ENCODE data around the gene FGF2.

FGF2 gene

DNA sequence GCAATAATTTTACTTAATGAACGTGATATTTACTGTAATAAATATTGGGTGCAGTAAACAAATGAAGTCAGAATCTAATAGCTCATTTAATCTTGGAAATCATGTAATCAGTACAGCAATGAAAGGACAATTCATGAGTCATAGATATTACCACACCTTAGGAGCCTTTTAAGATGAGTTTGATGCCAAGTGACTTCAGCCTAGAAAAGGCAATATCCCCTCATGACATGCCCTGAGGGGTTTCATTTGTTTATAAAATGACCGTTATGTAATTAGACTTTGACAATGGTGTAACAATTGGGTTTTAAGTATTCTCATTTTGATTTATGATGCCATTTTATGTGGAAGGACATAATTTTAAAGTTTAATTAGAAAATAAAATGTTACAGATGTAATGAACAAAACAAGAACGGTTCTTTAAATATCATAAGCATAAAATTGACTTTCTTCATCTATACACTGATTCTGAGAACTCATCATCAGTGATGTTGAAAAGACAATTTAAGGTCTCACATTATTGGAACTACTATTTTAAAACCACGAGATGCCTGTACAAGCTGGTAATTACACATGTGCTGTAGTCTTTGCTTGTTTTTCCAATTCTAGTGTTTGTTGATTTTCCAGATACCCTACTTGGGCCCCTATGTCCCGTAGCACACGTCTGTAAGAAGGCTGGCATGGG lies 5.0 kb downstream of the FGF2 start:
- in situ Hi-C loops (cut with HindIII; ENCODE audit: low sequenced_read_pairs), result no loop called here
- DNase-seq (ENCODE audit: low read depth, low spot score), result no peak
- TF ChIP-seq, protein P1, sequence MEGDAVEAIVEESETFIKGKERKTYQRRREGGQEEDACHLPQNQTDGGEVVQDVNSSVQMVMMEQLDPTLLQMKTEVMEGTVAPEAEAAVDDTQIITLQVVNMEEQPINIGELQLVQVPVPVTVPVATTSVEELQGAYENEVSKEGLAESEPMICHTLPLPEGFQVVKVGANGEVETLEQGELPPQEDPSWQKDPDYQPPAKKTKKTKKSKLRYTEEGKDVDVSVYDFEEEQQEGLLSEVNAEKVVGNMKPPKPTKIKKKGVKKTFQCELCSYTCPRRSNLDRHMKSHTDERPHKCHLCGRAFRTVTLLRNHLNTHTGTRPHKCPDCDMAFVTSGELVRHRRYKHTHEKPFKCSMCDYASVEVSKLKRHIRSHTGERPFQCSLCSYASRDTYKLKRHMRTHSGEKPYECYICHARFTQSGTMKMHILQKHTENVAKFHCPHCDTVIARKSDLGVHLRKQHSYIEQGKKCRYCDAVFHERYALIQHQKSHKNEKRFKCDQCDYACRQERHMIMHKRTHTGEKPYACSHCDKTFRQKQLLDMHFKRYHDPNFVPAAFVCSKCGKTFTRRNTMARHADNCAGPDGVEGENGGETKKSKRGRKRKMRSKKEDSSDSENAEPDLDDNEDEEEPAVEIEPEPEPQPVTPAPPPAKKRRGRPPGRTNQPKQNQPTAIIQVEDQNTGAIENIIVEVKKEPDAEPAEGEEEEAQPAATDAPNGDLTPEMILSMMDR (IDR thresholded peaks at IDR 0.05; ENCODE audit: low read depth, low read length), result no peak
- H3K4me3 ChIP-seq (ENCODE audit: low read depth, low read length), result no peak overlapping the region

DNA sequence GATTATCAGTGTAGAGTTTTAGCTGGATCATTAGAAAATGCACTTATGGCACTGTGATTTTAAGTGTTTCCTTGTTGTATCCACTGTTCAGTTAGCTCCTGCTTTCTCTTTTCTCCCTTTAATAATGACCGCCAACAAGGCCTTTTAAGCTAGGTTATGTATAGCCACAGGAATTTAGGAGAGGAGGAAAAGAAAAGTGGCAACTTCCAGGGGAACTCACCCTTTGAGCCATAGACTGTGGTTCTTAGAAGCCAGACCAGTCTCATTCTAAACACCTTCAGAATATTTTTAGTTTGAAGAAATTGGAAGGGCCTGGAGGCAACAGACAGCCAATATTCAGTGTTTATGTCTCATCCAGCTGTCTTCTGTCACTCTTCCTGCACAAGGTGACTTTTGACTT lies 6.1 kb downstream of the FGF2 start:
- TF ChIP-seq, protein P1 (IDR thresholded peaks at IDR 0.05; ENCODE audit: low read depth, low read length), result no peak
- in situ Hi-C loops (cut with HindIII; ENCODE audit: low sequenced_read_pairs), result no loop called here
- no peak for DNase-seq (ENCODE audit: low read depth, low spot score)
- no peak overlapping the region for H3K4me3 ChIP-seq (ENCODE audit: low read depth, low read length)

DNA sequence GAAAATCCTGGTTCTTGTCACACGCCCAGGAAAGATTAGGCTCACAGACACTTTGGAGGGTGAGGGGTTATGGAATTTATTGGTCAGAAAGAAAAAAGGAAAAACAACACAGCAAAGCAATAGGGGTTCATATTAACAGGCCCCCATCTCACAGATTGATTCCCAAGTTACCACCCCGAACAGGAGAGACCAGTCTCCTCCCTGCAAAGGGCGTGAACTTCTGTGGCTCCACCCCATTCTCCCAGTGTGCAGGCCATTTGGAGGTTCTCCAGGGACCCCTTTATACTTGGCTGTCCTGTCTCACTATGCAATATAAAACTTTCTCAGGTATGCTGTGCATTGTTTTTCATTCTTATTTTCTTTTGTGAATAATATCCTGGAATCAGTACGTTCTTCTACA lies 7.4 kb downstream of the FGF2 start:
- TF ChIP-seq, protein P1 (IDR thresholded peaks at IDR 0.05; ENCODE audit: low read depth, low read length), result no peak
- H3K4me3 ChIP-seq (ENCODE audit: low read depth, low read length), result no peak overlapping the region
- in situ Hi-C loops (cut with HindIII; ENCODE audit: low sequenced_read_pairs), result no loop called here
- DNase-seq (ENCODE audit: low read depth, low spot score), result no peak

DNA sequence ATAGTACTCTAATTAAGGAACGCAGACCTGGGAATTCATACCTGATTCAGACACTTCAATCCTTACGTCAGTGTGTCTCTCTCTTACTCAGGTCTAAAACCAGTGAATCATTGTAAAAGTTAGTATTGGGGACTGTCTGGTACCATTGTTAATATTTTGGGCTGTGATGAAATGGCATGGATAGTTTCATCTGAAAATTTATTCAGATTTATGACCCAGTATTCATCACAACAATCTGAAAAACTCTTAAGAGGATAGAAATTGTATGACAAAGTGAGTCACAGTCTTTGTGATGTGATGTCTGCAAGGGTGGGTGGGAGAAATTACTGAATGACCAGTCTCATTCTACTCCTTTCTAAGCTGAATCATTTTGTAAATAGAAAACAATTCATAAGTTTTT lies 10.3 kb downstream of the FGF2 start:
- TF ChIP-seq, protein P1 (IDR thresholded peaks at IDR 0.05; ENCODE audit: low read depth, low read length), result no peak
- in situ Hi-C loops (cut with HindIII; ENCODE audit: low sequenced_read_pairs), result no loop called here
- peak; percentile 38 for DNase-seq (ENCODE audit: low read depth, low spot score)
- H3K4me3 ChIP-seq (ENCODE audit: low read depth, low read length), result no peak overlapping the region

DNA sequence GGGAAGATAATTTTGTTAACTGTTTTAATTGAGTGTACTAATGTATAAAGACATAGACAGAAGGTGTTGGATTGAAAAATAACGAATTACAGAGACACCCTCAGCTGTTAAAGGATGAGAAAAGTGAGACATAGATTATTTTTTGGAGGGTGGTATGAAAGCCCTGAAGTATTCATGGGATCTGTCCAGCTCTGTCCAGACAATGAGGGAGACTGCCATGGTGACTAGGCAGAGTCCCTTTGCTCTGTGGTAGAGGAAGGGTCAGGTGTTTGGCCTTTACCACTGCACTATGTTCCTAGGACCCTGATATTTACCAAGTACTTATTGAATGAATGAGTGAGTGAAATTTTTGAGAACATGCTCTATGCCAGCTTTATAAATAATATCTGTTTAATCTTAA lies 11.4 kb downstream of the FGF2 start:
- no peak overlapping the region for H3K4me3 ChIP-seq (ENCODE audit: low read depth, low read length)
- DNase-seq (ENCODE audit: low read depth, low spot score), result no peak
- in situ Hi-C loops (cut with HindIII; ENCODE audit: low sequenced_read_pairs), result no loop called here
- TF ChIP-seq, protein P1 (IDR thresholded peaks at IDR 0.05; ENCODE audit: low read depth, low read length), result no peak

DNA sequence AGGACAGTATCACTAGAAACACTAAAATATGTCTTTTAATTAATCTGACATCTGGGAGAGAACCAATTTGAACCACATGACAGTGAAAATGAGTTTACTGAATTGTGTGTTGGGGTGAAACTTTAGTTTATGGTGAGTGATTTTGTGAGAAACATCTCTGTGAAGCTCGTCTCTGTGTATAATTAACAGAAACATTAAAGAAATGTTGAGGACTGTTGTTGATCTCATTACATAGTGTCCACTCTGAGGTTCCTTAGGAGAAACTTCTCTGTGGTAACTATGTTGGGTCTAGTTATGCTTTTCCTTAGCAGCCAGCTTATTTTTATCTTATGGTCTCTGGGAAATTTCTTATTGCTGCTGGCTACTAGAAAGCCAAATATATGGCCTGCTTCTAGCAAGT lies 15.8 kb downstream of the FGF2 start:
- in situ Hi-C loops (cut with HindIII; ENCODE audit: low sequenced_read_pairs), result no loop called here
- no peak overlapping the region for H3K4me3 ChIP-seq (ENCODE audit: low read depth, low read length)
- DNase-seq (ENCODE audit: low read depth, low spot score), result no peak
- TF ChIP-seq, protein P1 (IDR thresholded peaks at IDR 0.05; ENCODE audit: low read depth, low read length), result no peak
